ENCODE data around the gene NAGLU.
"Not testable (repeated sequence)": the region's sequence is repeated elsewhere in the genome, so short reads cannot be mapped to it uniquely, and the experiment has no call there.

The NAGLU gene

GRCh38 chr17:42526031-42526444 is 10.0 kb upstream of the NAGLU start:
- in situ Hi-C loops (cut with HindIII; ENCODE audit: low pct_unique_long_range_greater_than_20kb, low sequenced_read_pairs), result no loop called here
- TF ChIP-seq JUND (IDR thresholded peaks at IDR 0.05; ENCODE audit: low read depth), result no peak
- no peak for DNase-seq (ENCODE audit: low read depth in 1 of 2, low spot score in 1 of 2)

GRCh38 chr17:42527932-42528331 is 8.1 kb upstream of the NAGLU start:
- in situ Hi-C loops (cut with HindIII; ENCODE audit: low pct_unique_long_range_greater_than_20kb, low sequenced_read_pairs), result no loop called here
- DNase-seq (ENCODE audit: low read depth in 1 of 2, low spot score in 1 of 2), result no peak
- TF ChIP-seq JUND (IDR thresholded peaks at IDR 0.05; ENCODE audit: low read depth), result no peak

GRCh38 chr17:42529061-42529460 is 7.0 kb upstream of the NAGLU start:
- TF ChIP-seq JUND (IDR thresholded peaks at IDR 0.05; ENCODE audit: low read depth), result no peak
- in situ Hi-C loops (cut with HindIII; ENCODE audit: low pct_unique_long_range_greater_than_20kb, low sequenced_read_pairs), result no loop called here
- DNase-seq (ENCODE audit: low read depth in 1 of 2, low spot score in 1 of 2), result no peak

DNA sequence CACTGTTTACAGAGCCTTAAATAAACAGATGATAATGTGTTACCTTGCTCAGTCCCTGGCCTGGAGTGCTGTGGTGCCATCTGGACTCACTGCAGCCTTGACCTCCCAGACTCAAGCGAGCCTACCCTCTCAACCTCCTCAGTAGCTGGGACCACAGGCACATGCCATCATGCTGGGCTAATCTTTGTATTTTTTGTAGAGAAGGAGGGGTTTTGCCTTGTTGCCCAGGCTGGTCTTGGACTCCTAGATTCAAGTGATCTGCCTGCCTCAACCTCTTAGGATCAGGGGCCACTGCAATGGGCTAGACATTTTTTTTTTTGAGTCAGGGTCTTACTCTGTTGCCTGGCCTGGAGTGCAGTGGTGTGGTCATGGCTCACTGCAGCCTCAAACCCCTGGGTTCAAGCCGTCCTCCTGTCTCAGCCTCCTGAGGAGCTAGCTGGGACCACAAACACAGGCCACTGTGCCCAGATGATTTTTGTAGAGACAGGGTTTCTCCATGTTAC is 5.0 kb upstream of the NAGLU start:
- no peak for TF ChIP-seq JUND (IDR thresholded peaks at IDR 0.05; ENCODE audit: low read depth)

GRCh38 chr17:42531455-42532354 is 4.3 kb upstream of the NAGLU start:
- TF ChIP-seq JUND (IDR thresholded peaks at IDR 0.05; ENCODE audit: low read depth), result no peak
- DNase-seq (ENCODE audit: low read depth in 1 of 2, low spot score in 1 of 2), result peak in 1 of 2 experiments; percentile 79
- in situ Hi-C loops (cut with HindIII; ENCODE audit: low pct_unique_long_range_greater_than_20kb, low sequenced_read_pairs), result no loop called here

More for the DNA sequence above, 5.0 kb upstream of the NAGLU start:
- in situ Hi-C loops (cut with HindIII; ENCODE audit: low pct_unique_long_range_greater_than_20kb, low sequenced_read_pairs), result no loop called here
- no peak for DNase-seq (ENCODE audit: low read depth in 1 of 2, low spot score in 1 of 2)

GRCh38 chr17:42535155-42536047 is 640 bp upstream of the NAGLU start:
- TF ChIP-seq JUND (IDR thresholded peaks at IDR 0.05; ENCODE audit: low read depth), result no peak
- no peak for DNase-seq (ENCODE audit: low read depth in 1 of 2, low spot score in 1 of 2)
- in situ Hi-C loops (cut with HindIII; ENCODE audit: low pct_unique_long_range_greater_than_20kb, low sequenced_read_pairs), result no loop called here

GRCh38 chr17:42536372-42537155 is 523 bp downstream of the NAGLU start:
- no peak for TF ChIP-seq JUND (IDR thresholded peaks at IDR 0.05; ENCODE audit: low read depth)
- in situ Hi-C loops (cut with HindIII; ENCODE audit: low pct_unique_long_range_greater_than_20kb, low sequenced_read_pairs), result no loop called here
- peak; percentile 88 to 96 for DNase-seq (ENCODE audit: low read depth in 1 of 2, low spot score in 1 of 2)

DNA sequence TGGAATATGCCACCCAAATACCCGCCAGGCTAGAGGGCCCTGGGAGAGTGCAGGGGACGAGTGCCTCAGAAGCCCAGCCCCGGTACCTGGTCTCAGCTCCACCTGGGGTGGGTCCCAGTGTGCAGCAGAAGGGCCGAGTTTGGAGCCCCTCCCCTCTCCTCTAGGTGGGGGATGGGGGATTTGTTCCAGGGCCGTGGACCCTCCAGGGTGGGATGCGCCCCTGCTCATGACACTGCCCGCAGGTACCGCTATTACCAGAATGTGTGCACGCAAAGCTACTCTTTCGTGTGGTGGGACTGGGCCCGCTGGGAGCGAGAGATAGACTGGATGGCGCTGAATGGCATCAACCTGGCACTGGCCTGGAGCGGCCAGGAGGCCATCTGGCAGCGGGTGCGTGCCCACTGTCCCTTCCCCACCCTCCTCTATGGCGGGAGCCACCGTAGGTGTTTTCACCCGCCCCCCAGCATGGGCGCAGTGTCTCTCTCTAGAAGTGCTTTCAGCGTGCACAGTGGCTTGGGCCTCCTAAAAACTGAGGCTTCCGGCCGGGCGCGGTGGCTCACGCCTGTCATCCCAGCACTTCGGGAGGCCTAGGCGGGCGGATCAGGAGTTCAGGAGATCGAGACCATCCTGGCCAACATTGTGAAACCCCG is 1.2 kb downstream of the NAGLU start:
- no peak for TF ChIP-seq JUND (IDR thresholded peaks at IDR 0.05; ENCODE audit: low read depth)
- DNase-seq (ENCODE audit: low read depth in 1 of 2, low spot score in 1 of 2), result no peak
- in situ Hi-C loops (cut with HindIII; ENCODE audit: low pct_unique_long_range_greater_than_20kb, low sequenced_read_pairs), result no loop called here

GRCh38 chr17:42537826-42538451 is 1.9 kb downstream of the NAGLU start:
- DNase-seq (ENCODE audit: low read depth in 1 of 2, low spot score in 1 of 2), result no peak
- in situ Hi-C loops (cut with HindIII; ENCODE audit: low pct_unique_long_range_greater_than_20kb, low sequenced_read_pairs), result no loop called here
- no peak for TF ChIP-seq JUND (IDR thresholded peaks at IDR 0.05; ENCODE audit: low read depth)

DNA sequence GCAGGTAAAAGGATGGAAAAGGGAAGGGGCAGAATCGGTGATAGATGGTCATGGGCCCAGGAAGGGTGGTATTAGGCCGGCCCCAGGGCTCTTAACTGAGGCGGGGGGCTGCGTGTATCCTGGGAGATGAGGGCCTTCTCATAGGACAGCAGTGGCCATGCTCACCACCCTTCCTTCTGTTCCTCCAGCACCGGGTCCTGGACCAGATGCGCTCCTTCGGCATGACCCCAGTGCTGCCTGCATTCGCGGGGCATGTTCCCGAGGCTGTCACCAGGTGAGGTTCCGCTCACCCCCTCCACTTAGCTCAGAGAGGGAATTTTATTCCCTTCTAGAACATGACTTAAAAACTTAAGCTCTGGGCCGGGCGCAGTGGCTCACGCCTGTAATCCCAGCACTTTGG is 2.4 kb downstream of the NAGLU start:
- in situ Hi-C loops (cut with HindIII; ENCODE audit: low pct_unique_long_range_greater_than_20kb, low sequenced_read_pairs), result no loop called here
- no peak for DNase-seq (ENCODE audit: low read depth in 1 of 2, low spot score in 1 of 2)
- TF ChIP-seq JUND (IDR thresholded peaks at IDR 0.05; ENCODE audit: low read depth), result no peak

GRCh38 chr17:42540558-42540957 is 4.5 kb downstream of the NAGLU start:
- in situ Hi-C loops (cut with HindIII; ENCODE audit: low pct_unique_long_range_greater_than_20kb, low sequenced_read_pairs); DNase-seq (ENCODE audit: low read depth in 1 of 2, low spot score in 1 of 2): not testable (repeated sequence)
